ENCODE data around the gene VEGFA. TPM values are rescaled to one million over a fixed set of nuclear protein-coding genes. Genes with fewer than 3 reads are reported as not detected.
A peak's percentile ranks its signal among the peaks of the same experiment; 100 is the strongest.

Gene VEGFA
- total RNA-seq, 1 experiment from 2014 or later, result 407 TPM

- Mint-ChIP-seq H3K4me3 (ENCODE audit: low read depth, unreplicated experiment) (no peak overlapping the region), H3K36me3 (ENCODE audit: insufficient read depth, unreplicated experiment) (peaks cover 25% of the 10 kb centered on the region), H3K4me1 (ENCODE audit: low read depth, unreplicated experiment) (peaks cover 83% of the 10 kb centered on the region), H3K27ac (ENCODE audit: unreplicated experiment) (no peak overlapping the region), H3K27me3 (ENCODE audit: unreplicated experiment) (no peaks in the 10 kb centered on the region), H3K9me3 (ENCODE audit: low read depth, unreplicated experiment) (no peaks in the 10 kb centered on the region)
- intact Hi-C loops (cut with micrococcal nuclease; ENCODE audit: unreplicated experiment), result no loop called here
- DNase-seq, result no peak
- CTCF ChIA-PET, result interaction anchor here (1.3 kb wide), 1 partner anchor 76 kb away, joined by 3 read pairs; no protein-coding TSS in a partner anchor
- TF ChIP-seq, protein P1, sequence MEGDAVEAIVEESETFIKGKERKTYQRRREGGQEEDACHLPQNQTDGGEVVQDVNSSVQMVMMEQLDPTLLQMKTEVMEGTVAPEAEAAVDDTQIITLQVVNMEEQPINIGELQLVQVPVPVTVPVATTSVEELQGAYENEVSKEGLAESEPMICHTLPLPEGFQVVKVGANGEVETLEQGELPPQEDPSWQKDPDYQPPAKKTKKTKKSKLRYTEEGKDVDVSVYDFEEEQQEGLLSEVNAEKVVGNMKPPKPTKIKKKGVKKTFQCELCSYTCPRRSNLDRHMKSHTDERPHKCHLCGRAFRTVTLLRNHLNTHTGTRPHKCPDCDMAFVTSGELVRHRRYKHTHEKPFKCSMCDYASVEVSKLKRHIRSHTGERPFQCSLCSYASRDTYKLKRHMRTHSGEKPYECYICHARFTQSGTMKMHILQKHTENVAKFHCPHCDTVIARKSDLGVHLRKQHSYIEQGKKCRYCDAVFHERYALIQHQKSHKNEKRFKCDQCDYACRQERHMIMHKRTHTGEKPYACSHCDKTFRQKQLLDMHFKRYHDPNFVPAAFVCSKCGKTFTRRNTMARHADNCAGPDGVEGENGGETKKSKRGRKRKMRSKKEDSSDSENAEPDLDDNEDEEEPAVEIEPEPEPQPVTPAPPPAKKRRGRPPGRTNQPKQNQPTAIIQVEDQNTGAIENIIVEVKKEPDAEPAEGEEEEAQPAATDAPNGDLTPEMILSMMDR (IDR thresholded peaks at IDR 0.05; ENCODE audit: unreplicated experiment), result peak; percentile 13
- BruUV-seq (replicated peaks), result no TSS peak
Measured at GRCh38 chr6:43800746-43801494, 30.9 kb downstream of the VEGFA start.

GRCh38 chr6:43801495-43802181 lies 31.6 kb downstream of the VEGFA start:
- CTCF ChIA-PET, result no interaction called here
- Mint-ChIP-seq H3K27me3 (ENCODE audit: unreplicated experiment) (no peaks in the 10 kb centered on the region), H3K27ac (ENCODE audit: unreplicated experiment) (no peak overlapping the region), H3K9me3 (ENCODE audit: low read depth, unreplicated experiment) (no peaks in the 10 kb centered on the region), H3K4me3 (ENCODE audit: low read depth, unreplicated experiment) (no peak overlapping the region), H3K4me1 (ENCODE audit: low read depth, unreplicated experiment) (peaks cover 89% of the 10 kb centered on the region), H3K36me3 (ENCODE audit: insufficient read depth, unreplicated experiment) (peaks cover 24% of the 10 kb centered on the region)
- TF ChIP-seq, protein P1 (IDR thresholded peaks at IDR 0.05; ENCODE audit: unreplicated experiment), result no peak
- intact Hi-C loops (cut with micrococcal nuclease; ENCODE audit: unreplicated experiment), result no loop called here
- BruUV-seq (replicated peaks), result no TSS peak
- DNase-seq, result no peak

- Mint-ChIP-seq H3K36me3 (ENCODE audit: insufficient read depth, unreplicated experiment) (peaks cover 20% of the 10 kb centered on the region), H3K27me3 (ENCODE audit: unreplicated experiment) (no peaks in the 10 kb centered on the region), H3K9me3 (ENCODE audit: low read depth, unreplicated experiment) (no peaks in the 10 kb centered on the region), H3K4me1 (ENCODE audit: low read depth, unreplicated experiment) (peaks cover 93% of the 10 kb centered on the region), H3K27ac (ENCODE audit: unreplicated experiment) (peak overlapping the region; percentile 56), H3K4me3 (ENCODE audit: low read depth, unreplicated experiment) (no peak overlapping the region)
- BruUV-seq (replicated peaks), result no TSS peak
- DNase-seq, result no peak
- TF ChIP-seq, protein P1 (IDR thresholded peaks at IDR 0.05; ENCODE audit: unreplicated experiment), result no peak
- CTCF ChIA-PET, result interaction anchor here (1.2 kb wide), 1 partner anchor 10 kb away, joined by 3 read pairs; no protein-coding TSS in a partner anchor
- intact Hi-C loops (cut with micrococcal nuclease; ENCODE audit: unreplicated experiment), result no loop called here
Measured at GRCh38 chr6:43803055-43803782, 33.2 kb downstream of the VEGFA start.

- Mint-ChIP-seq H3K4me3 (ENCODE audit: low read depth, unreplicated experiment) (peak overlapping the region; percentile 9), H3K9me3 (ENCODE audit: low read depth, unreplicated experiment) (no peaks in the 10 kb centered on the region), H3K27ac (ENCODE audit: unreplicated experiment) (peak overlapping the region; percentile 56), H3K36me3 (ENCODE audit: insufficient read depth, unreplicated experiment) (peaks cover 13% of the 10 kb centered on the region), H3K27me3 (ENCODE audit: unreplicated experiment) (no peaks in the 10 kb centered on the region), H3K4me1 (ENCODE audit: low read depth, unreplicated experiment) (peaks cover 91% of the 10 kb centered on the region)
- CTCF ChIA-PET, result interaction anchor here (1.6 kb wide), 1 partner anchor 123 kb away, joined by 5 read pairs; no protein-coding TSS in a partner anchor
- BruUV-seq (replicated peaks), result no TSS peak
- intact Hi-C loops (cut with micrococcal nuclease; ENCODE audit: unreplicated experiment), result no loop called here
- TF ChIP-seq, protein P1 (IDR thresholded peaks at IDR 0.05; ENCODE audit: unreplicated experiment), result no peak
- DNase-seq, result peak; percentile 84
Measured at GRCh38 chr6:43803783-43804549, 34.0 kb downstream of the VEGFA start.
